Measurements from ENCODE around the gene MARK4.
"Not testable (repeated sequence)": the region's sequence is repeated elsewhere in the genome, so short reads cannot be mapped to it uniquely, and the experiment has no call there.

MARK4 gene

GRCh38 chr19:45243144-45243732 is 7.8 kb upstream of the MARK4 start:
- DNase-seq (ENCODE audit: low read depth): no peak

- DNase-seq (ENCODE audit: low read depth): no peak
These were observed 6.8 kb upstream of the MARK4 start for GRCh38 chr19:45244133-45244794.

- no peak for DNase-seq (ENCODE audit: low read depth)
These were observed 5.7 kb upstream of the MARK4 start, which contains the start of gene EXOC3L2 for GRCh38 chr19:45245334-45245787. Gene EXOC3L2 (minus strand): TSS chr19:45245407. CDS start chr19:45239045, 6,362 bp downstream.

- DNase-seq (ENCODE audit: low read depth): no peak
These were observed 5.2 kb upstream of the MARK4 start for GRCh38 chr19:45245826-45246225.

GRCh38 chr19:45247136-45247535 is 3.9 kb upstream of the MARK4 start:
- DNase-seq (ENCODE audit: low read depth): no peak

GRCh38 chr19:45249261-45250033 is 1.6 kb upstream of the MARK4 start:
- no peak for DNase-seq (ENCODE audit: low read depth)

GRCh38 chr19:45250216-45250831 is 747 bp upstream of the MARK4 start:
- DNase-seq (ENCODE audit: low read depth): no peak

- DNase-seq (ENCODE audit: low read depth): no peak
These were observed 632 bp downstream of the MARK4 start for GRCh38 chr19:45251452-45252354.

- DNase-seq (ENCODE audit: low read depth): no peak
These were observed 2.4 kb downstream of the MARK4 start for GRCh38 chr19:45253396-45254027.

GRCh38 chr19:45254044-45254531 is 3.0 kb downstream of the MARK4 start:
- no peak for DNase-seq (ENCODE audit: low read depth)

GRCh38 chr19:45255611-45256157 is 4.6 kb downstream of the MARK4 start:
- DNase-seq (ENCODE audit: low read depth): no peak

- DNase-seq (ENCODE audit: low read depth): no peak
These were observed 5.8 kb downstream of the MARK4 start for GRCh38 chr19:45256836-45257235.

- DNase-seq (ENCODE audit: low read depth): no peak
These were observed 7.8 kb downstream of the MARK4 start for GRCh38 chr19:45258862-45259261.

GRCh38 chr19:45262570-45262969 is 11.5 kb downstream of the MARK4 start:
- DNase-seq (ENCODE audit: low read depth): no peak

GRCh38 chr19:45263013-45263412 is 11.9 kb downstream of the MARK4 start:
- DNase-seq (ENCODE audit: low read depth): no peak

- no peak for DNase-seq (ENCODE audit: low read depth)
These were observed 13.8 kb downstream of the MARK4 start for GRCh38 chr19:45264781-45265317.

GRCh38 chr19:45265375-45265774 is 14.3 kb downstream of the MARK4 start:
- DNase-seq (ENCODE audit: low read depth): no peak

GRCh38 chr19:45267296-45267695 is 16.2 kb downstream of the MARK4 start:
- DNase-seq (ENCODE audit: low read depth): no peak

- DNase-seq (ENCODE audit: low read depth): not testable (repeated sequence)
These were observed 18.9 kb downstream of the MARK4 start for GRCh38 chr19:45269939-45270338.

- DNase-seq (ENCODE audit: low read depth): no peak
These were observed 20.1 kb downstream of the MARK4 start for GRCh38 chr19:45271098-45271734.

All from stimulated activated CD8-positive, alpha-beta memory T cell treated with anti-CD3 and anti-CD28 coated beads, Interleukin-12 subunit alpha, Interleukin-12 subunit beta, amount 100 ng/mL, for 4 hours (primary cell).